GM12874 (cell line): ENCODE results near the gene TRIM69.

ENCODE experiments used
- CTCF ChIP-seq: IDR thresholded peaks from 2 replicates; pipeline ENCODE4 v1.5.1; 2011; ENCODE audit warnings: low read depth, mild to moderate bottlenecking, control low read depth, low read length, moderate library complexity; ENCODE audit not compliant: insufficient read depth

The TRIM69 gene

GRCh38 chr15:44719293-44719999, 16.9 kb upstream of the TRIM69 start:
- no peak for TF ChIP-seq CTCF

DNA sequence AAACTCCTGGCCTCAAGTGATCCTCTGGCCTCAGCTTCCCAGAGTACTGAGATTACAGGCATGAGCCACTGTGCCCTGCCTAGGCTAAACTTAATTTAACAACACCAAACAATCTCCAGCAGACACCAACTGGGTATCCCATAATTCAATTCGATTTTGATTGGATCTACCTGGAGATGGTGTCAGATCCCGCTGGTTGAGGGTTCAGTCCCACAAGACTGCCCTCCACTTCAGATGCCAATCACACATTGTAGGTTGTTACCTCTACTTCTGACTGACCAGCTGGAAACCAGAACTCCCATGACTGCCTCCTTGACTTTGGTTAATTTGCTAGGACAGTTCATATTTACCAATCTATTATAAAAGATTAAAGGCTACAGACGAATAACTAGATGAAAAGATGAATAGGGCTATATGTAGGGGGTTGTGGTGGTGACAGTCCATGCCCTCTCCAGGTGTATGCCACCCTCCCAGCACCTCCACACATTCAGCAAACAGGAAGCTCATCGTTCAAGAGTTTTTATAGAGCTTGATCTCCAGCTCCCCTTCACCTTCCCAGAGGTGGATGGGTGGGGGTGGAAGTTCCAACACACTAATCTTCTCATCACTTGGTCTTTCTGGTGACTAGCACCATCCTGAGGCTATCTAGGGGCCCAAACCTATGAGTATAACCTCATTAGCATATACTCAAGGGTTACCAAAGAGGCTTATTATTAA, 15.7 kb upstream of the TRIM69 start:
- no peak for TF ChIP-seq CTCF

DNA sequence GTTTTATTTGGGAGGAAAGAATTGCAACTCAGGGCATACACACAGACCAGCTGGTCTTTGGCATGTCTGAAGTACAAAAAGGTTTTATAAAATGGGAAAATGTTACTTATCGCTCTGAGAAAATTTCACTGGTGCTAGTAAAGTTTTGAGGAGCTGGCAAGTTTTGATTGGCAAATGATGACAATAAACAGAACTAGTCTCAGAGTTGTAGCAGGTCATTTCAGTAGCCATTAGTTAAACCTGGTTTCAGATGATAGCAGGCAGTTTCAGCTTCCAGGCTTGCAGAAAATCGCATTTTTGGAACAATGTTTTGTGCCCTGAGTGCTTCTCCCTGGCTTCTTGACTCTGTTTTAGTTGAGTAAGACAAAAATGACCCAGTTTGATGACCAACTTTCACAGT, 14.3 kb upstream of the TRIM69 start:
- no peak for TF ChIP-seq CTCF

DNA sequence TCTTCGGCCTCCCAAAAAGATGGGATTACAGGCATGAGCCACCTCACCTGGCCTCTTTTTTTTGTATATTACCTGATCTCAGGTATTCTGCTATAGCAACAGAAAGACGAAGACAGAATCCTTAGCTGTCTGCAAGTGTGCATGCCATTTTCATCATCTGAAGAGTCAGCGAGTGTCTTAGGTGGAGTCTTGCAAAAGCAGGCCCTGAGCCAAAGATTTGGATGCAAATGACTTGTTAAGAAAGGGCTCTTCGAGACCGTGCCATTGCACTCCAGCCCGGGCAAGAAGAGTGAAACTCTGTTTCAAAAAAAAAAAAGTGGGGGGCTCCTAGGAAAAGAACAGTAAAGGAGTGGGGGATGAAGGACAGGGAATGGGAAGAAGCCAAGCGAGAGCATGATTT, 10.2 kb upstream of the TRIM69 start:
- TF ChIP-seq CTCF = no peak

DNA sequence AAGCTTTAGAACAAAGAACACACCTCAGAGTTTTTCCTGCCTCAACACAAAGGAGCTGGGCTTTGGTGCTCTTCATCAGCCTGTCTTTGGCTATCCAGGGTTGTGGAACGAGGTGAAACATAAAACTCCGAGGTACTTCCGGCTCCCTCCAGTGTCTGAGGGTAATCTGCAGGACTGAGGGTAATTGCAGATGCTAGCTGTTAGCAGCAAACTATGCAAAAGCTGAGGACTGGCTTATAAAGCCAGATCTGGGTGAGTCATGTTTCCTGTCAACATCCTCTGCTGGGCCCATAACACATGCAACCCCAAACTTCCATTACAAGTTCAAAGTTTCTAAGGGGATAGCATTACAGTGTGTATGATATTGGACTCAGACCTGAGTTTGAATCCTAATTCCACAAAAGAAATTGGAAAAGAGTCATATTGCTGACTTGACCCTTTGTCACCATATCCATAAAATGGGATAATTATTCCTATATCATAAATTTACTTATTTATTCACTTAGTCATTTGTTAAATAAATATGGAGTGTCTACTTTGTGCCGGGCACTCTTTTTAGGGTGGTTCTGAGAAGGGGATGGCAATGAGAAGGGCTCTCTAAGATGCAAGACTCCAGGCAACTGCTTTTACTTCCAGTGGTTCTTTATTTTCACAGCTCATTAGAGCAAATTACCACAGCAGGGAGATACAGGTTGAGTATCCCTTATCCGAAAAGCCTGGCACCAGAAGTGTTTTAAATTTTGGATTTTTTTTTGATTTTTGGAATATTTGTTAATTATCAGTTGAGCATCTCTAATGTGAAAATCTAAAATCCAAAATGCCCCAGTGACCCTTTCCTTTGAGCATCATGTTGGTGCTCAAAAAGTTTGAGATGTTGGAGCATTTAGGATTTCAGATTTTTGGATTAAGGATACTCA, 9.5 kb upstream of the TRIM69 start:
- TF ChIP-seq CTCF = no peak

DNA sequence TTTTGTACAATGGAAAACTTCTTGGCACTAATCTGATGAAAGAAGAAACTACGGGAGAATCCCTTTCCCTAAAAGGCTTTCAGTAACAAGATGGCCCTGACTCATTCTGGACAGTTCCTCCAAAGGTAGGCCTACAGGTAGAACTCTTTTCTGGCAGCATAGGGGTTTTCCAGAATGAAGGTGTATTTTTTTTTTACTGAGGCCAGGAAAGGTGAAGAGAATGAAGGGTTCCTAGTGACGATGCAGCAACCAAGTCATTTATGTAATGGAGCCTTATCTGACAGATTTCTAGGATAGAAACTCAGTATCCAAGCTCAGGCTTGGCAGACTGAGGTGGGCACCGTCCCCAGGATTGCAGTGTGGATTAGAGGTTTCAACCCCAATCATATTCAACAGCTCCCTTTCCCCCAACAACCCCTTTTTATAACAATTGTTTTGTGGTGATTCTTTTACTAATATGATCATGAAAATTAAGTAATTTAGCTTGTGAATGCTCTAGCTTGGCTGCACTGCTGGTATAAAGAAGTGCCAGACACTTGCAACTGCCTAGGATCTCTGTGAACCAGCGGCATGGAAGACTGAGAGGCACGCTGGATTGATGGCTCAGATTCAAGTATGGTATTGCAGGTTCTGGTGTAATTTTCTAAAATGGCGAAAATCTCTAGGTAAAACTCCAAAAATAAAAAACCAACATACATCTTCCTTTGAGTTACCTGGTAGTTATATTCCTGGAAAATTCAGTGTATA, 8.7 kb upstream of the TRIM69 start:
- no peak for TF ChIP-seq CTCF
